Ovary (tissue), 3 donors: Measurements from ENCODE around the gene MYH15.

Experiments used
- CTCF ChIP-seq, 3 donors: fragments of 450-650 bp in 2 of 3; fragments of 200-600 bp in 1 of 3; IDR thresholded peaks; one replicate each; pipeline versions ENCODE4 v1.5.1 to v1.8.0; 2016 to 2022; ENCODE audit warnings: antibody characterized with exemption in 3 of 3, mild to moderate bottlenecking in 1 of 3
- EP300 ChIP-seq: sonication (generic); formaldehyde crosslinking; IDR thresholded peaks from one replicate; pipeline ENCODE4 v1.6.1; 2017; ENCODE audit warnings: antibody characterized with exemption
- POLR2A ChIP-seq: fragments of 450-650 bp; IDR thresholded peaks from one replicate; pipeline ENCODE4 v1.6.1; 2017; ENCODE audit warnings: antibody characterized with exemption, mild to moderate bottlenecking, moderate library complexity
- donor health status: DM: no; HTN: no; CAD: no.

GRCh38 chr3:108489776-108490175 is 20.6 kb downstream of the MYH15 start:
- peak in 2 of 3 donors; percentile 30 to 63 for TF ChIP-seq CTCF (IDR thresholded peaks at IDR 0.05)
- no peak for TF ChIP-seq POLR2A
- TF ChIP-seq EP300, result no peak
